ENCODE measurements around the gene ADAMTS16. TPM values are rescaled to one million over a fixed set of nuclear protein-coding genes. Genes with fewer than 3 reads are reported as not detected.

The ADAMTS16 gene
- total and polyA plus RNA-seq, 9 of the 15 experiments (the other 6 are each of a cell fraction or from before 2014, with no cell fraction given): not detected

GRCh38 chr5:5218396-5218795, 78.3 kb downstream of the ADAMTS16 start:
- Histone ChIP-seq H3K9me3 (replicated peaks; ENCODE audit: control insufficient read depth, insufficient read depth, low read depth, low read length) (no peaks in the 10 kb centered on the region), H3K79me2 (ENCODE audit: control insufficient read depth, insufficient read depth, low read length) (no peaks in the 10 kb centered on the region), H3K27me3 (ENCODE audit: control insufficient read depth in 2 of 2, insufficient read depth in 2 of 2, low read length in 2 of 2) (peaks cover 0 to 12% of the 10 kb centered on the region in 2 experiments; a peak in 2 of 5 replicates), H4K20me1 (replicated peaks; ENCODE audit: control insufficient read depth, insufficient read depth, low read length) (no peaks in the 10 kb centered on the region), H3K27ac (ENCODE audit: extremely low read depth, low read depth, low read length) (no peak overlapping the region), H3K4me1 (replicated peaks in 1 of 2; ENCODE audit: control insufficient read depth in 2 of 2, insufficient read depth in 2 of 2, low read length in 2 of 2) (no peaks in the 10 kb centered on the region), H2AFZ (ENCODE audit: low read depth, low read length) (no peak overlapping the region), H3K4me3 (no peak overlapping the region), H3K4me2 (ENCODE audit: insufficient read depth, low read length) (no peak overlapping the region), H3K36me3 (ENCODE audit: control insufficient read depth, insufficient read depth, low read length) (no peaks in the 10 kb centered on the region), H3K9me1 (ENCODE audit: control insufficient read depth, insufficient read depth, low read length) (no peaks in the 10 kb centered on the region), H3K9ac (ENCODE audit: insufficient read depth in 1 of 2, low read depth in 2 of 2, low read length in 2 of 2) (no peak overlapping the region)
- ChIA-PET CTCF (ENCODE audit: low intra/inter-chr PET ratio) (no interaction called here), POLR2A (no interaction called here)
- ATAC-seq (no peak), FAIRE-seq (no peak), DNase-seq (ENCODE audit: extremely low read depth in 1 of 4, low spot score in 3 of 4) (no peak)
- in situ Hi-C loops (cut with MboI) (no loop called here), intact Hi-C loops (cut with micrococcal nuclease) (no loop called here)
- TF ChIP-seq RAD51 (IDR thresholded peaks at IDR 0.05; ENCODE audit: borderline replicate concordance, low read depth): no peak
- TF ChIP-seq KLF6 (CRISPR knock-in tag; IDR thresholded peaks at IDR 0.05; ENCODE audit: borderline replicate concordance): no peak
- TF ChIP-seq MBD1 (CRISPR knock-in tag; IDR thresholded peaks at IDR 0.05): no peak
- under 1% methylated on average over 5 of the region's 5 CpGs for WGBS (ENCODE audit: insufficient coverage, low coverage, missing lambda C conversion rate)
- BruUV-seq (replicated peaks): no TSS peak

GRCh38 chr5:5219541-5219940, 79.4 kb downstream of the ADAMTS16 start:
- H3K4me3 ChIP-seq: no peak overlapping the region
- no peak overlapping the region for H3K9ac ChIP-seq (ENCODE audit: insufficient read depth in 1 of 2, low read depth in 2 of 2, low read length in 2 of 2)
- TF ChIP-seq HDGF (IDR thresholded peaks at IDR 0.05): no peak
- ChIA-PET POLR2A (no interaction called here), CTCF (ENCODE audit: low intra/inter-chr PET ratio) (no interaction called here)
- in situ Hi-C loops (cut with MboI): no loop called here
- no peaks in the 10 kb centered on the region for H3K4me1 ChIP-seq (replicated peaks in 1 of 2; ENCODE audit: control insufficient read depth in 2 of 2, insufficient read depth in 2 of 2, low read length in 2 of 2)
- H4K20me1 ChIP-seq (replicated peaks; ENCODE audit: control insufficient read depth, insufficient read depth, low read length): no peaks in the 10 kb centered on the region
- no peak for FAIRE-seq
- 1% methylated on average over 3 of the region's 3 CpGs for WGBS (ENCODE audit: insufficient coverage, low coverage, missing lambda C conversion rate)
- H3K4me2 ChIP-seq (ENCODE audit: insufficient read depth, low read length): no peak overlapping the region
- H3K27me3 ChIP-seq (ENCODE audit: control insufficient read depth in 2 of 2, insufficient read depth in 2 of 2, low read length in 2 of 2): peaks cover 0 to 12% of the 10 kb centered on the region in 2 experiments; a peak in 2 of 5 replicates
- H3K9me1 ChIP-seq (ENCODE audit: control insufficient read depth, insufficient read depth, low read length): no peaks in the 10 kb centered on the region
- no TSS peak for BruUV-seq (replicated peaks)
- no peak overlapping the region for H3K27ac ChIP-seq (ENCODE audit: extremely low read depth, low read depth, low read length)
- no peak for DNase-seq (ENCODE audit: extremely low read depth in 1 of 4, low spot score in 3 of 4)
- intact Hi-C loops (cut with micrococcal nuclease): no loop called here
- no peaks in the 10 kb centered on the region for H3K36me3 ChIP-seq (ENCODE audit: control insufficient read depth, insufficient read depth, low read length)
- H3K79me2 ChIP-seq (ENCODE audit: control insufficient read depth, insufficient read depth, low read length): no peaks in the 10 kb centered on the region
- H2AFZ ChIP-seq (ENCODE audit: low read depth, low read length): no peak overlapping the region
- ATAC-seq: no peak
- no peaks in the 10 kb centered on the region for H3K9me3 ChIP-seq (replicated peaks; ENCODE audit: control insufficient read depth, insufficient read depth, low read depth, low read length)
